Measurements from ENCODE around the gene PLEKHB2. TPM values are rescaled to one million over a fixed set of nuclear protein-coding genes. Genes with fewer than 3 reads are reported as not detected.
"Not testable (repeated sequence)": the region's sequence is repeated elsewhere in the genome, so short reads cannot be mapped to it uniquely, and the experiment has no call there.

PLEKHB2 gene
- total RNA-seq, 1 donor from 2014 or later: 204 TPM

DNA sequence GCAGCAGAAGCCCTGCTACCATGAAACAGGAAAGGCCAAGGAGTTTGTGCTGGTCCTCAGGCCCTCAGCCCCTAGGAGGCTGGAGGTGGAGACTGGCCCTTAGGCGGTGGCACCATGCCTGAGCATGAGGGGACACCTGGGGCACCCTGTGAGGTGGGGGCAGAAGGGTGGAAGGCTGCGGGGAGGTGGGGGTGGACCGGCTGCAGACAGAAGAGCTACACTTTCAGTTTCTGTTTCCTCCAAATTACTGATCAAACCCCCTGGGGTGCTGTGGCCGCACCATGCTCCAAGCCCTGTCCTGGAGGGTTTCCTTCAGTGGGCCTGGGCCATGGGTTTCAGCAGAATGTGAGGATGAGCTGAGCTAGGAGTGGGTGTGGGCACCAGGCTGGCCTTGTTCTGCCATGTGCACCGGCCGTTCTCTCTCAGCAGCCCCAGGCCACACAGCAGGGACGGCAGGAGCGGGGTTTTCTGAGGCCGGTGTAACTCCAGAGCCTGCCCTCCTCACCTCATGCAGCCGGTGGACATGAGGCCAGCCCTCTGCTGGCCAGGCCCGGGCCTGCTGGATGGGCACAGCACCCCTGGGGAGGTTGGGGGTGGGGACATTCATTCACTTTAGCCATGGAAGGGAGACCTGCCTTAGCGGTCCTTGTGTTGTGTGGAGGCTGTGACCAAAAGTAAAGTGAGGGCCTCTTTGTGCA, 51.5 kb downstream of the PLEKHB2 start:
- Histone ChIP-seq H3K36me3 (ENCODE audit: control insufficient read depth, insufficient read depth, low read length) (no peaks in the 10 kb centered on the region), H3K27me3 (ENCODE audit: control insufficient read depth, insufficient read depth, low read length) (no peaks in the 10 kb centered on the region), H3K4me3 (ENCODE audit: low read depth, low read length) (no peak overlapping the region)
- TF ChIP-seq, protein P1, sequence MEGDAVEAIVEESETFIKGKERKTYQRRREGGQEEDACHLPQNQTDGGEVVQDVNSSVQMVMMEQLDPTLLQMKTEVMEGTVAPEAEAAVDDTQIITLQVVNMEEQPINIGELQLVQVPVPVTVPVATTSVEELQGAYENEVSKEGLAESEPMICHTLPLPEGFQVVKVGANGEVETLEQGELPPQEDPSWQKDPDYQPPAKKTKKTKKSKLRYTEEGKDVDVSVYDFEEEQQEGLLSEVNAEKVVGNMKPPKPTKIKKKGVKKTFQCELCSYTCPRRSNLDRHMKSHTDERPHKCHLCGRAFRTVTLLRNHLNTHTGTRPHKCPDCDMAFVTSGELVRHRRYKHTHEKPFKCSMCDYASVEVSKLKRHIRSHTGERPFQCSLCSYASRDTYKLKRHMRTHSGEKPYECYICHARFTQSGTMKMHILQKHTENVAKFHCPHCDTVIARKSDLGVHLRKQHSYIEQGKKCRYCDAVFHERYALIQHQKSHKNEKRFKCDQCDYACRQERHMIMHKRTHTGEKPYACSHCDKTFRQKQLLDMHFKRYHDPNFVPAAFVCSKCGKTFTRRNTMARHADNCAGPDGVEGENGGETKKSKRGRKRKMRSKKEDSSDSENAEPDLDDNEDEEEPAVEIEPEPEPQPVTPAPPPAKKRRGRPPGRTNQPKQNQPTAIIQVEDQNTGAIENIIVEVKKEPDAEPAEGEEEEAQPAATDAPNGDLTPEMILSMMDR (IDR thresholded peaks at IDR 0.05; ENCODE audit: insufficient read depth, low read length, severe bottlenecking): no peak
- DNase-seq (ENCODE audit: low read depth) (no peak), FAIRE-seq (no peak)

DNA sequence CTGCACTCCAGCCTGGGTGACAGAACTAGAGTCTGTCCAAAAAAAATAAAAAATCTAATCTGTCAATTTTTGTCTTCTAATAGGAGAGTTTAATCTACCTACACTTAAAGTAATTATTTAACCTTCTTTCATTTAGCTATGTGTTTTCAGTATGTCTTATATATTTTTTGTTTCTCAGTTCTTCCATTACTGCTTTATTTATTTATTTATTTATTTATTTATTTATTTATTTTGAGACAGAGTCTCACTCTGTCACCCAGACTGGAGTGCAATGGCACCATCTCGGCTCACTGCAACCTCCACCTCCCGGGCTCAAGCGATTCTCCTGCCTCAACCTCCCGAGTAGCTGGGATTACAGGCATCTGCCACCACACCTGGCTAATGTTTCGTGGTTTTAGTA, 60.4 kb downstream of the PLEKHB2 start:
- H3K4me3 ChIP-seq (ENCODE audit: low read depth, low read length); FAIRE-seq; H3K27me3 ChIP-seq (ENCODE audit: control insufficient read depth, insufficient read depth, low read length); H3K36me3 ChIP-seq (ENCODE audit: control insufficient read depth, insufficient read depth, low read length); DNase-seq (ENCODE audit: low read depth): not testable (repeated sequence)

DNA sequence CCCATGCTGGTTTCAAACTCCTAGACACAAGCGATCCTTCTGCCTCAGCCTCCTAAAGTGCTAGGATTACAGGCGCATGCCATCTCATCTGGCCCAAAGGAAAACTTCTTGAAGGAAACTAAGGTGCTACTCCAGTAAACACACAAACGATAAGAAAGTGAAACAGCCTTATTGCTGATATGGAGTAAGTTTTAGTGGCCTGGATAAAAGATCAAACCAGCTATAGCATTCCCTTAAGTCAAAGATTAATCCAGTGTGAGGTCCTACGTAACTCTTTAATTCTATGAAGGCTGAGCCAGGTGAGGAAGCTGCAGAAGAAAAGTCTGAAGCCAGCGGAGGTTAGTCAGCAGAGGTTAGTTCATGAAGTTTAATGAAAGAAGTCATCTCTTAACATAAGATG, 63.4 kb downstream of the PLEKHB2 start:
- FAIRE-seq: no peak
- no peak for DNase-seq (ENCODE audit: low read depth)
- Histone ChIP-seq H3K36me3 (ENCODE audit: control insufficient read depth, insufficient read depth, low read length) (no peaks in the 10 kb centered on the region), H3K27me3 (ENCODE audit: control insufficient read depth, insufficient read depth, low read length) (no peaks in the 10 kb centered on the region), H3K4me3 (ENCODE audit: low read depth, low read length) (no peak overlapping the region)
- TF ChIP-seq, protein P1 (IDR thresholded peaks at IDR 0.05; ENCODE audit: insufficient read depth, low read length, severe bottlenecking): no peak

DNA sequence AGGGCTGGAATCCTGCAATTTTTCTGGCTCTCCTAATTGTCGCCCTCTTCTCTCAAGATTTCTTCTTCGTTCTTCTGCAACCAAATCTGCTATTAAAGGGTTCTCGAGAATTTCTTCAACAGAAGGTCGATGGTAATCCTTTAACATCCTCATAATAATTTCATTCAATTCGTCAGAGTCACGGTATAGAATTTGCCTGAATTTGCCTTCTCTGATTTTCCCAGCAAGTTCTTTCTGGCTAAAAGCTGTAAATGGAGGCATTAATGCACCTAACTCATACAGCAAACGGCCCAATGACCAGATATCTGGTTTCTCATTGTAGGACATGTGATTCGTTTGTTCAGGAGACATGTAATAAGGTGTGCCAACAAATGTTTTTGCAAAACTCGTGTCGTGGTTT, 72.9 kb downstream of the PLEKHB2 start:
- H3K27me3 ChIP-seq (ENCODE audit: control insufficient read depth, insufficient read depth, low read length); FAIRE-seq; H3K36me3 ChIP-seq (ENCODE audit: control insufficient read depth, insufficient read depth, low read length); DNase-seq (ENCODE audit: low read depth); H3K4me3 ChIP-seq (ENCODE audit: low read depth, low read length): not testable (repeated sequence)

DNA sequence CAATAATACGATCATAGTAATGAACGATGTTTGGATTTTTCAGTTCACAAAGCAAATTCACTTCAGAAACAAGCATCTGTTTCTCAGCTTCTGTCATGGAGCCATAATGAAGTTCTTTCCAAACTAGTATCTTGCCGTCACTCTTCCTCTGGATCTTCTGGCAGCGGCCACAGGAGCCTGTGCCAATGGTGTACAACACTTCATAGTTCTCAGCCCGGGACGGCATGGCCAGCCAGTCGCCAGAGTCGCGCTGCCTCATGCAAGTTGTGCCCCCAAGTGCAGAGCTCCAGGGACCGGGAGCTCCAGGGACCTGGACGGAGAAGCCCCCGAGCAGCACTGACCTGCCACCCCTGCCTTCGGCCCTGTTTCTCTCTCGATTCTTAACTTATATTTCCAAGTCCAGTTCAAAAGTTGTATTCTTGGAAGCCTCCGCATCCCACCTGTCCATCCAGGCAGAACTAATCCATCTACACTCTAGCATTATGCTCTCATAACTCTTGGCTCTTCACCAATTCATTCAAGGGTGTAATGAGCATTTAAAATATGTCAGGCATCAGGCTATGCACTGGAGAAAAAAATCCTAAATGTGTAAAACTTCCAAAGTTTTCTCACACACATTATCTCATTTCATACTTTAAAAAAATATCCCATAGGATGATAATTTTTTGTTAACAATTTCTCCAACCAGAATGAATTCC, 73.7 kb downstream of the PLEKHB2 start:
- H3K27me3 ChIP-seq (ENCODE audit: control insufficient read depth, insufficient read depth, low read length); H3K4me3 ChIP-seq (ENCODE audit: low read depth, low read length); DNase-seq (ENCODE audit: low read depth); FAIRE-seq; H3K36me3 ChIP-seq (ENCODE audit: control insufficient read depth, insufficient read depth, low read length): not testable (repeated sequence)

DNA sequence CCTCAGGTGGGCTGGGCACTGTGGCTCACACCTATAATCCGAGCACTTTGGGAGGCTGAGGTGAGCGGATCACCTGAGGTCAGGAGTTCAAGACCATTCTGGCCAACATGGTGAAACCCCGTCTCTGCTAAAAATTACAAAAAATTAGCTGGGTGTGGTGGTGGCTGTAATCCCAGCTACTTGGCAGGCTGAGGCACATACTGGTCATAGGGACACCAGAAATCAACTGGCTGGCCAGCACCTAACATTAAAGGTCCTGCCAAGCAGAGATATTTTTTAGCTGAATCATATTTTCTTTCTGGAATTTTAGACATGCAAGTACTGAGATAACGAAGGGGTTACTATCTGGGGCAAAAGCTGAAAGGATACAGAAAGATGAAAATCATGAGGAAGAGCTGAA, 76.3 kb downstream of the PLEKHB2 start:
- H3K27me3 ChIP-seq (ENCODE audit: control insufficient read depth, insufficient read depth, low read length); H3K36me3 ChIP-seq (ENCODE audit: control insufficient read depth, insufficient read depth, low read length); FAIRE-seq; H3K4me3 ChIP-seq (ENCODE audit: low read depth, low read length); DNase-seq (ENCODE audit: low read depth): not testable (repeated sequence)

DNA sequence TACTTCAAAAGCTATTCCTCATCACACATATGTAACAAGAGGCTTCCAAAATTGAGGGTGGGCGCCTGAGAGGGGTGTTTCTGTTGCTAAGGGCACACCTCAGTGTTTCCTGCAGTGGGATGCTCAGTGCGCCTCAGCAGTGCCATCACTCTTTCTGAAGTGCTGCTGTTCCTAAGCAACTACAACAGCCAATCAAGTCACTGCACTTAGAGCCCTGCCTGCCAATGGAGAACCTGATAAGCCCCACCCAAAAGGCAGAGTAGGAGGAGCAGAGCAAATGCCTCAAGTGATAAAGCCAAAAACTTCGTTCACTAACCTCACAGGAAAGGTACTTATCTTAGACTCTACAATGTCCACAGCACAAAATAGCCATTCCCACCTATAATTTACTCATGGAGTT, 88.3 kb downstream of the PLEKHB2 start:
- not testable (repeated sequence) for H3K36me3 ChIP-seq (ENCODE audit: control insufficient read depth, insufficient read depth, low read length); FAIRE-seq; H3K4me3 ChIP-seq (ENCODE audit: low read depth, low read length); H3K27me3 ChIP-seq (ENCODE audit: control insufficient read depth, insufficient read depth, low read length); DNase-seq (ENCODE audit: low read depth)

DNA sequence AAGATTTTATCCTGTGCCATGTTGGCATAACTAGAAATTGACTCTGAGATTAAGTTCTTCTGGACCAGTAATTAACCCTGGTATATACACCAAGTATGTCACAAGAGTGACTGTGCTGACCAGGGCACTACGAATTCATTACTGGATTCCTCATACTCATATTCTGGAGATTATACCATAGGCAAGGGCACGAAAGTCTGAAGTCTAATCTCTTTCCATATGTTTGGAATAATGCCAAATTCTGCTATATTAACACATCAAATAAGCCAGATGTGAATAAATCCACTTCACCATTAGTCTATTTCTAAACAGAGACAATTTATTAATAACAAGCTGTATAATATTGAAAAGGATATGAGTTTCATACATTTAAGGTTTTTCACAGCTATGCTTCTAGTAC, 91.0 kb downstream of the PLEKHB2 start:
- DNase-seq (ENCODE audit: low read depth); H3K4me3 ChIP-seq (ENCODE audit: low read depth, low read length); FAIRE-seq; H3K36me3 ChIP-seq (ENCODE audit: control insufficient read depth, insufficient read depth, low read length); H3K27me3 ChIP-seq (ENCODE audit: control insufficient read depth, insufficient read depth, low read length): not testable (repeated sequence)

Other genes with a start within 250 kb of the PLEKHB2 start
- gene FAM168B, start 11.9 kb upstream of the PLEKHB2 start, total RNA-seq: 168 and 214 TPM in 2 replicates
- not detected in 2 replicates for gene POTEE, start 104.2 kb downstream of the PLEKHB2 start, total RNA-seq

All from bronchial epithelial cell (primary cell).